ENCODE results near the gene COL23A1. TPM values are rescaled to one million over a fixed set of nuclear protein-coding genes. Genes with fewer than 3 reads are reported as not detected.

Gene COL23A1
- total and polyA plus RNA-seq, 2 experiments from 2014 or later, result 4.8 to 8.2 TPM

DNA sequence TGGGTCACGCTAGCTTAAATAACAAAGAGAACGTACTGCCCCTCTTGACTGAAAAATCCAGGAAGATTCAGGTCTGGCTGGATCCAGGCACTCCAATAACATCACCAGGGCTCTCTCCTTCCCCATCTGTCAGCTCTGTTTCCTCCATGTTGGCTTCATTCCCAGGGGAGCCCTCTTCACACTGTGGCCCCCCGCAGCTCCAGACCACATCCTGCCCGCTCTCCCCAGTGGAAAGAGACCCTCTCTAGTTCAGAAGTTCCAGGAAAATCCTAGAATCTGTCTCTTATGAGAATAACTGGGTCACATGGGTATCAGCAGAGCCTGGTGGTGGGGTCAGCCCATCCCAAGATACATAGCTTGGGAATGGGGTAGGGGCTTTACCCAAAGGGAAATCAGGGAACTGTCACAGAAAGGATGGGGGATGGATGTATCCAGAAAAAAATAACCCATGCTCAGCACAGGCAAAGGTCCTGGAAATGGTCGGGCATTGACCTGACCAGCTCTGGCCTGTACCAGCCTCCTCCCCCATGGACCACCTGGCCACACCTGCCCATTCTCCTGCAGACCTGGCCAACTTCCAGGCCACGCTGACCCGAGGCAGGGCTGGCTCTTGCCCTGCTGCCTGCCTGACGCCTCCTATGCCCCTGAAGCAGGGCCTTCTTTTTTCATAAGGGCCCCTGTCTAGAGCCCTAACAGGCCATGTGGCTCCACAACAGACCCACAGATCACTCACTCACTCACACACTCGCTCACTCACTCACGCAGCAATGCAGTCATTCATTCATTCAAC lies 65.9 kb downstream of the COL23A1 start (continued):
- TF ChIP-seq, protein P1, sequence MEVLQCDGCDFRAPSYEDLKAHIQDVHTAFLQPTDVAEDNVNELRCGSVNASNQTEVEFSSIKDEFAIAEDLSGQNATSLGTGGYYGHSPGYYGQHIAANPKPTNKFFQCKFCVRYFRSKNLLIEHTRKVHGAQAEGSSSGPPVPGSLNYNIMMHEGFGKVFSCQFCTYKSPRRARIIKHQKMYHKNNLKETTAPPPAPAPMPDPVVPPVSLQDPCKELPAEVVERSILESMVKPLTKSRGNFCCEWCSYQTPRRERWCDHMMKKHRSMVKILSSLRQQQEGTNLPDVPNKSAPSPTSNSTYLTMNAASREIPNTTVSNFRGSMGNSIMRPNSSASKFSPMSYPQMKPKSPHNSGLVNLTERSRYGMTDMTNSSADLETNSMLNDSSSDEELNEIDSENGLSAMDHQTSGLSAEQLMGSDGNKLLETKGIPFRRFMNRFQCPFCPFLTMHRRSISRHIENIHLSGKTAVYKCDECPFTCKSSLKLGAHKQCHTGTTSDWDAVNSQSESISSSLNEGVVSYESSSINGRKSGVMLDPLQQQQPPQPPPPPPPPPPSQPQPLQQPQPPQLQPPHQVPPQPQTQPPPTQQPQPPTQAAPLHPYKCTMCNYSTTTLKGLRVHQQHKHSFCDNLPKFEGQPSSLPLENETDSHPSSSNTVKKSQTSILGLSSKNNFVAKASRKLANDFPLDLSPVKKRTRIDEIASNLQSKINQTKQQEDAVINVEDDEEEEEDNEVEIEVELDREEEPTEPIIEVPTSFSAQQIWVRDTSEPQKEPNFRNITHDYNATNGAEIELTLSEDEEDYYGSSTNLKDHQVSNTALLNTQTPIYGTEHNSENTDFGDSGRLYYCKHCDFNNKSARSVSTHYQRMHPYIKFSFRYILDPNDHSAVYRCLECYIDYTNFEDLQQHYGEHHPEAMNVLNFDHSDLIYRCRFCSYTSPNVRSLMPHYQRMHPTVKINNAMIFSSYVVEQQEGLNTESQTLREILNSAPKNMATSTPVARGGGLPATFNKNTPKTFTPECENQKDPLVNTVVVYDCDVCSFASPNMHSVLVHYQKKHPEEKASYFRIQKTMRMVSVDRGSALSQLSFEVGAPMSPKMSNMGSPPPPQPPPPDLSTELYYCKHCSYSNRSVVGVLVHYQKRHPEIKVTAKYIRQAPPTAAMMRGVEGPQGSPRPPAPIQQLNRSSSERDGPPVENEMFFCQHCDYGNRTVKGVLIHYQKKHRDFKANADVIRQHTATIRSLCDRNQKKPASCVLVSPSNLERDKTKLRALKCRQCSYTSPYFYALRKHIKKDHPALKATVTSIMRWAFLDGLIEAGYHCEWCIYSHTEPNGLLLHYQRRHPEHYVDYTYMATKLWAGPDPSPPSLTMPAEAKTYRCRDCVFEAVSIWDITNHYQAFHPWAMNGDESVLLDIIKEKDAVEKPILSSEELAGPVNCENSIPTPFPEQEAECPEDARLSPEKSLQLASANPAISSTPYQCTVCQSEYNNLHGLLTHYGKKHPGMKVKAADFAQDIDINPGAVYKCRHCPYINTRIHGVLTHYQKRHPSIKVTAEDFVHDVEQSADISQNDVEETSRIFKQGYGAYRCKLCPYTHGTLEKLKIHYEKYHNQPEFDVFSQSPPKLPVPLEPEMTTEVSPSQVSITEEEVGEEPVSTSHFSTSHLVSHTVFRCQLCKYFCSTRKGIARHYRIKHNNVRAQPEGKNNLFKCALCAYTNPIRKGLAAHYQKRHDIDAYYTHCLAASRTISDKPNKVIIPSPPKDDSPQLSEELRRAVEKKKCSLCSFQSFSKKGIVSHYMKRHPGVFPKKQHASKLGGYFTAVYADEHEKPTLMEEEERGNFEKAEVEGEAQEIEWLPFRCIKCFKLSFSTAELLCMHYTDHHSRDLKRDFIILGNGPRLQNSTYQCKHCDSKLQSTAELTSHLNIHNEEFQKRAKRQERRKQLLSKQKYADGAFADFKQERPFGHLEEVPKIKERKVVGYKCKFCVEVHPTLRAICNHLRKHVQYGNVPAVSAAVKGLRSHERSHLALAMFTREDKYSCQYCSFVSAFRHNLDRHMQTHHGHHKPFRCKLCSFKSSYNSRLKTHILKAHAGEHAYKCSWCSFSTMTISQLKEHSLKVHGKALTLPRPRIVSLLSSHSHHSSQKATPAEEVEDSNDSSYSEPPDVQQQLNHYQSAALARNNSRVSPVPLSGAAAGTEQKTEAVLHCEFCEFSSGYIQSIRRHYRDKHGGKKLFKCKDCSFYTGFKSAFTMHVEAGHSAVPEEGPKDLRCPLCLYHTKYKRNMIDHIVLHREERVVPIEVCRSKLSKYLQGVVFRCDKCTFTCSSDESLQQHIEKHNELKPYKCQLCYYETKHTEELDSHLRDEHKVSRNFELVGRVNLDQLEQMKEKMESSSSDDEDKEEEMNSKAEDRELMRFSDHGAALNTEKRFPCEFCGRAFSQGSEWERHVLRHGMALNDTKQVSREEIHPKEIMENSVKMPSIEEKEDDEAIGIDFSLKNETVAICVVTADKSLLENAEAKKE (CRISPR knock-in tag; IDR thresholded peaks at IDR 0.05), result no peak
- TF ChIP-seq STAT1 (IDR thresholded peaks at IDR 0.05; ENCODE audit: unreplicated experiment), result no peak
- TF ChIP-seq, protein P2, sequence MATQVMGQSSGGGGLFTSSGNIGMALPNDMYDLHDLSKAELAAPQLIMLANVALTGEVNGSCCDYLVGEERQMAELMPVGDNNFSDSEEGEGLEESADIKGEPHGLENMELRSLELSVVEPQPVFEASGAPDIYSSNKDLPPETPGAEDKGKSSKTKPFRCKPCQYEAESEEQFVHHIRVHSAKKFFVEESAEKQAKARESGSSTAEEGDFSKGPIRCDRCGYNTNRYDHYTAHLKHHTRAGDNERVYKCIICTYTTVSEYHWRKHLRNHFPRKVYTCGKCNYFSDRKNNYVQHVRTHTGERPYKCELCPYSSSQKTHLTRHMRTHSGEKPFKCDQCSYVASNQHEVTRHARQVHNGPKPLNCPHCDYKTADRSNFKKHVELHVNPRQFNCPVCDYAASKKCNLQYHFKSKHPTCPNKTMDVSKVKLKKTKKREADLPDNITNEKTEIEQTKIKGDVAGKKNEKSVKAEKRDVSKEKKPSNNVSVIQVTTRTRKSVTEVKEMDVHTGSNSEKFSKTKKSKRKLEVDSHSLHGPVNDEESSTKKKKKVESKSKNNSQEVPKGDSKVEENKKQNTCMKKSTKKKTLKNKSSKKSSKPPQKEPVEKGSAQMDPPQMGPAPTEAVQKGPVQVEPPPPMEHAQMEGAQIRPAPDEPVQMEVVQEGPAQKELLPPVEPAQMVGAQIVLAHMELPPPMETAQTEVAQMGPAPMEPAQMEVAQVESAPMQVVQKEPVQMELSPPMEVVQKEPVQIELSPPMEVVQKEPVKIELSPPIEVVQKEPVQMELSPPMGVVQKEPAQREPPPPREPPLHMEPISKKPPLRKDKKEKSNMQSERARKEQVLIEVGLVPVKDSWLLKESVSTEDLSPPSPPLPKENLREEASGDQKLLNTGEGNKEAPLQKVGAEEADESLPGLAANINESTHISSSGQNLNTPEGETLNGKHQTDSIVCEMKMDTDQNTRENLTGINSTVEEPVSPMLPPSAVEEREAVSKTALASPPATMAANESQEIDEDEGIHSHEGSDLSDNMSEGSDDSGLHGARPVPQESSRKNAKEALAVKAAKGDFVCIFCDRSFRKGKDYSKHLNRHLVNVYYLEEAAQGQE (IDR thresholded peaks at IDR 0.05; ENCODE audit: unreplicated experiment), result no peak

DNA sequence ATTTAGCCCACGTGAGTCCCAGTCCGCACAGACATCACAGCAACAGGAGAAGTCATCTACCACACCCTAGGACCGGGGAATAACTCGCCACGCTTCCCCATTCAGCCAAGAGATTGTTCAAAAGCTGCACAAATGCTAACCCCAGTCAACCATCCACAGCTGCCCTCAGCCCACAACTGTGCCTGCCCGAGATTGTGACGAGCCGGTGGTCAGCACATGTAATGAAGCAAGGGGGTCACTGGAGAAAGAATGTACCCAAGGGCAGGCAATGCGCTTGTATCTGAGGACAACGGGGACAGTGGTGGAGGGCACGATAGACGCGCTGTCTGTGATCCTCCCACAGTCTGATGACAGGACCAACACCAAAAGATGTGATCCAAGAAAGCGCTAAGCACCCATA lies 67.8 kb downstream of the COL23A1 start:
- no peaks in the 10 kb centered on the region for H3K36me3 ChIP-seq (ENCODE audit: insufficient read depth)
- peaks cover 11% of the 10 kb centered on the region for H3K9me3 Mint-ChIP-seq
- H3K4me1 Mint-ChIP-seq, result peaks cover 15% of the 10 kb centered on the region
- no peaks in the 10 kb centered on the region for H3K27me3 ChIP-seq (ENCODE audit: insufficient read depth)
- no peaks in the 10 kb centered on the region for H3F3A ChIP-seq (replicated peaks; ENCODE audit: low read depth)
- no peak overlapping the region for H3K4me3 ChIP-seq
- no peaks in the 10 kb centered on the region for H3K79me2 ChIP-seq (replicated peaks; ENCODE audit: insufficient read depth)
- no peak overlapping the region for H3K27ac ChIP-seq (ENCODE audit: low read depth)
- no peak overlapping the region for H3K4me3 Mint-ChIP-seq
- H3K4me1 ChIP-seq (ENCODE audit: insufficient read depth), result peaks cover 13% of the 10 kb centered on the region
- H3K9me2 ChIP-seq (ENCODE audit: insufficient read depth), result no peaks in the 10 kb centered on the region
- H3K27ac Mint-ChIP-seq, result no peak overlapping the region
- no peak for DNase-seq (ENCODE audit: low spot score)
- H4K20me1 ChIP-seq (replicated peaks; ENCODE audit: insufficient read depth), result no peaks in the 10 kb centered on the region
- peaks cover 10% of the 10 kb centered on the region for H3K36me3 Mint-ChIP-seq (ENCODE audit: low read depth)
- H2AFZ ChIP-seq, result no peak overlapping the region
- H3K4me2 ChIP-seq, result no peak overlapping the region
- no peaks in the 10 kb centered on the region for H3K27me3 Mint-ChIP-seq (ENCODE audit: insufficient read depth, low read depth, poor library complexity)
- ATAC-seq, result no peak
- TF ChIP-seq, protein P3, sequence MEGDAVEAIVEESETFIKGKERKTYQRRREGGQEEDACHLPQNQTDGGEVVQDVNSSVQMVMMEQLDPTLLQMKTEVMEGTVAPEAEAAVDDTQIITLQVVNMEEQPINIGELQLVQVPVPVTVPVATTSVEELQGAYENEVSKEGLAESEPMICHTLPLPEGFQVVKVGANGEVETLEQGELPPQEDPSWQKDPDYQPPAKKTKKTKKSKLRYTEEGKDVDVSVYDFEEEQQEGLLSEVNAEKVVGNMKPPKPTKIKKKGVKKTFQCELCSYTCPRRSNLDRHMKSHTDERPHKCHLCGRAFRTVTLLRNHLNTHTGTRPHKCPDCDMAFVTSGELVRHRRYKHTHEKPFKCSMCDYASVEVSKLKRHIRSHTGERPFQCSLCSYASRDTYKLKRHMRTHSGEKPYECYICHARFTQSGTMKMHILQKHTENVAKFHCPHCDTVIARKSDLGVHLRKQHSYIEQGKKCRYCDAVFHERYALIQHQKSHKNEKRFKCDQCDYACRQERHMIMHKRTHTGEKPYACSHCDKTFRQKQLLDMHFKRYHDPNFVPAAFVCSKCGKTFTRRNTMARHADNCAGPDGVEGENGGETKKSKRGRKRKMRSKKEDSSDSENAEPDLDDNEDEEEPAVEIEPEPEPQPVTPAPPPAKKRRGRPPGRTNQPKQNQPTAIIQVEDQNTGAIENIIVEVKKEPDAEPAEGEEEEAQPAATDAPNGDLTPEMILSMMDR (conservative IDR thresholded peaks at IDR 0.05; ENCODE audit: low read depth in 2 of 2), result no peak
- TF ChIP-seq POLR2AphosphoS5 (IDR thresholded peaks at IDR 0.05; ENCODE audit: low read depth), result no peak

Data from GM23338 (cell line).